Activated T-cell treated with anti-CD3 and anti-CD28 coated beads, Interleukin-2, amount 50 U/mL, for 72 hours (primary cell): ENCODE data around the gene SMG7. TPM values are rescaled to one million over a fixed set of nuclear protein-coding genes. Genes with fewer than 3 reads are reported as not detected.

ENCODE experiments used
- ATAC-seq, 2 donors: fragments of 150-1000 bp; cut with Tn5 transposase; replicated peaks in 1 of 2; 2 replicates each; pipeline ENCODE4 v1.10.0; 2021; ENCODE audit warnings: moderate library complexity in 2 of 2, mild to moderate bottlenecking in 1 of 2
- DNase-seq, 2 donors: peaks; one replicate each; pipeline ENCODE4 v3.0.0; 2021 to 2022; ENCODE audit warnings: mixed read lengths in 1 of 2
- H3K27ac Mint-ChIP-seq: one replicate; pipeline ENCODE4 v1.8.0; 2022; ENCODE audit warnings: mild to moderate bottlenecking, moderate library complexity, mixed read lengths
- H3K27me3 Mint-ChIP-seq: one replicate; pipeline ENCODE4 v1.8.0; 2022; ENCODE audit warnings: low read depth, mixed read lengths
- H3K36me3 Mint-ChIP-seq, 2 donors: one replicate each; pipeline ENCODE4 v1.8.0; 2022; ENCODE audit warnings: mixed read lengths in 2 of 2, mild to moderate bottlenecking in 1 of 2; ENCODE audit not compliant: insufficient read depth in 2 of 2
- H3K4me1 Mint-ChIP-seq: one replicate; pipeline ENCODE4 v1.8.0; 2022; ENCODE audit warnings: low read depth, mixed read lengths
- H3K4me3 Mint-ChIP-seq, 2 donors: one replicate each; pipeline ENCODE4 v1.8.0; 2022; ENCODE audit warnings: mild to moderate bottlenecking in 2 of 2, mixed read lengths in 2 of 2, moderate library complexity in 2 of 2
- H3K9me3 Mint-ChIP-seq, 2 donors: one replicate each; pipeline ENCODE4 v1.8.0; 2022; ENCODE audit warnings: mixed read lengths in 2 of 2
- total RNA-seq, 2 donors: library from RNA; stranded (reverse); gene quantifications; one replicate each; pipeline ENCODE4 v1.2.3, GENCODE V29; 2022

The SMG7 gene
- total RNA-seq, 2 donors from 2014 or later, result 57.9 to 69.8 TPM

DNA sequence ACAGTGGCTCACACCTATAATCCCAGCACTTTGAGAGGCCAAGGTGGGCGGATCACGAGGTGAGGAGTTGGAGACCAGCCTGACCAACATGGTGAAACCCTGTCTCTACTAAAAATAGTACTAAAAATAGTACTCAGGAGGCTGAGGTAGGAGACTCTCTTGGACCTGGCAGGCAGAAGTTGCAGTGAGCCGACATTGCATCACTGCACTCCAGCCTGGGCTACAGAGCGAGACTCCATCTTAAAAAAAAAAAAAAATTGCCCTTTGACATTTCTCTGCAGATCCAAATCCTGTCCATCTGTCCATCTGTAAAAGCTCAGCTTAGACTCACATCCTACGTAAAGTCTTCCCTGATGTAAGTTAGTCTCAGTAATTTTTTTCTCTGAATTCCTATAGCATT, 124.2 kb downstream of the SMG7 start:
- H3K27me3 Mint-ChIP-seq, result no peaks in the 10 kb centered on the region
- peaks cover 0 to 1% of the 10 kb centered on the region in 2 donors for H3K36me3 Mint-ChIP-seq
- DNase-seq (no peak), ATAC-seq (no peak)
- H3K4me1 Mint-ChIP-seq, result peaks cover 30% of the 10 kb centered on the region
- no peak overlapping the region for H3K4me3 Mint-ChIP-seq
- H3K9me3 Mint-ChIP-seq, result no peaks in the 10 kb centered on the region
- H3K27ac Mint-ChIP-seq, result no peak overlapping the region

DNA sequence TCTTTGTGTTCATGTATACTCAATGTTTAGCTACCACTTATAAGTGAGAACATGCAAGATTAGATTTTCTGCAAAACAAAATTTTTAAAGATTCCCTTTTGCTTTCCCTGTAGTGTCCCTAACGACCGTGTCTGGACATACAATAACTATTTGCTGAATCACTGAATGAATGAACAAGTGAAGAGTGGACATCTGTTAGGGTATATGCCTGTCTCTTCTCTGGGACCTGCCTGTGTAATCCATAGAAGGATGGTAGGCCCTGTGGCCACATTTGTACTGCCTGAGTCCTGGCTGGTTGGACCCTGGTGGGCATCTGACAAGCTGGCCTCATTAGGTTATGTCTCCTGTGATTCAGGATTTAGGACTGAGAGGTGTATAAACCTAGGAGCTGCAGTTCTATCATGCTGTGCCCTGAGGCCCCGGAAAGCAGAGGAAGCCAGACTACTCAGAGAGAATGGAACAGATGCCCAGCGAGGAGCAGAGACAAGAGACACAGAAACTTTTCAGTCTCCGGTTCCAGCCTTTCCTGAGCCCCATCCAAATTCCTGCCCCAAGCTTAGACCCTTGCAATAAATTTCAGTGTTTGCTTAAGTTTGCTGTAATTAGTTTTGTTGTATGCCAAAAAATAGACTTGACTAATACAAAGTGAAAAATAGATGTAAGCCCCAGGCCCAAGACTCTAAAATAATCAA, 125.5 kb downstream of the SMG7 start:
- no peaks in the 10 kb centered on the region for H3K9me3 Mint-ChIP-seq
- peaks cover 5% of the 10 kb centered on the region for H3K27me3 Mint-ChIP-seq
- peak overlapping the region in 1 of 2 donors; percentile 27 for H3K4me3 Mint-ChIP-seq
- peaks cover 20% of the 10 kb centered on the region for H3K4me1 Mint-ChIP-seq
- peaks cover 0 to 1% of the 10 kb centered on the region in 2 donors for H3K36me3 Mint-ChIP-seq
- H3K27ac Mint-ChIP-seq, result peak overlapping the region; percentile 11
- no peak for ATAC-seq
- DNase-seq, result no peak

DNA sequence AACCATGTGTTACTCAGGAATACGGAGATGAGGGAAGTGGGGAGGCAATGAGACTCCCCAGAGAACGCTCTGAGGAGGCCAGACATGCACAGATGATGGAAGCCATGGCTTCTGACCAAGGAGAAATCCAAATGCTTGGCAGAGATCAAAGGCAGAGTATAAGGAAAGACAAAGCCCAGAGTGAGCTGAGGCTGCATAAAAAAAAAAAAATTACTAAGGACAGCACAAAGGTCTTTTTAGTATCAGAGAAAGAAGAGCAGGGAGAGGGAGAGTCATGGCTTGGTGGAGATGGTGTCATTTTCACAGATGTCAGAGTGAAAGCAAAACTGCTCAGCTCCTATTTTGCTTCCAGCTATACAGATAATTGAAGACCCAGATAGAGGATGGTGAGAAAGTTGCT, 126.1 kb downstream of the SMG7 start:
- H3K4me3 Mint-ChIP-seq, result peak overlapping the region in 1 of 2 donors; percentile 27
- H3K27ac Mint-ChIP-seq, result peak overlapping the region; percentile 11
- DNase-seq (no peak), ATAC-seq (peak; percentile 44 to 58)
- peaks cover 0 to 1% of the 10 kb centered on the region in 2 donors for H3K36me3 Mint-ChIP-seq
- H3K4me1 Mint-ChIP-seq, result peaks cover 14% of the 10 kb centered on the region
- H3K9me3 Mint-ChIP-seq, result no peaks in the 10 kb centered on the region
- H3K27me3 Mint-ChIP-seq, result peaks cover 5% of the 10 kb centered on the region

GRCh38 chr1:183600136-183600535, 127.8 kb downstream of the SMG7 start:
- Mint-ChIP-seq H3K4me3 (no peak overlapping the region), H3K27me3 (peaks cover 5% of the 10 kb centered on the region), H3K4me1 (peaks cover 9% of the 10 kb centered on the region), H3K27ac (no peak overlapping the region), H3K9me3 (no peaks in the 10 kb centered on the region), H3K36me3 (peaks cover 0 to 1% of the 10 kb centered on the region in 2 donors)
- ATAC-seq (peak in 1 of 2 donors; percentile 60), DNase-seq (no peak)

- peaks cover 0 to 1% of the 10 kb centered on the region in 2 donors for H3K36me3 Mint-ChIP-seq
These were observed 128.3 kb downstream of the SMG7 start for GRCh38 chr1:183600634-183601033.

GRCh38 chr1:183602510-183602909, 130.2 kb downstream of the SMG7 start:
- Mint-ChIP-seq H3K27me3 (peaks cover 5% of the 10 kb centered on the region), H3K4me1 (peaks cover 9% of the 10 kb centered on the region), H3K27ac (no peak overlapping the region), H3K9me3 (no peaks in the 10 kb centered on the region), H3K36me3 (peaks cover 0 to 1% of the 10 kb centered on the region in 2 donors), H3K4me3 (no peak overlapping the region)
- ATAC-seq (no peak), DNase-seq (no peak)

More at GRCh38 chr1:183600634-183601033, 128.3 kb downstream of the SMG7 start:
- no peak for ATAC-seq
- peaks cover 9% of the 10 kb centered on the region for H3K4me1 Mint-ChIP-seq
- DNase-seq, result no peak
- no peaks in the 10 kb centered on the region for H3K9me3 Mint-ChIP-seq
- H3K27me3 Mint-ChIP-seq, result peaks cover 5% of the 10 kb centered on the region
- H3K4me3 Mint-ChIP-seq, result no peak overlapping the region
- no peak overlapping the region for H3K27ac Mint-ChIP-seq

Other genes starting within 250 kb of the SMG7 start
- not detected for gene NMNAT2, start 54.1 kb upstream of the SMG7 start, total RNA-seq
- 10 to 100 TPM; 22.6 to 29.5 TPM for gene NCF2, start 118.0 kb downstream of the SMG7 start, total RNA-seq
- 10 to 100 TPM; 79.1 to 80.1 TPM for gene ARPC5, start 163.3 kb downstream of the SMG7 start, total RNA-seq
- gene APOBEC4, start 180.8 kb downstream of the SMG7 start, total RNA-seq, result not detected